ENCODE data around the gene FBLN5.

- TF ChIP-seq CTCF (conservative IDR thresholded peaks at IDR 0.05; ENCODE audit: low read depth, low read length) (no peak), SMC3 (IDR thresholded peaks at IDR 0.05; ENCODE audit: low read depth, low read length) (no peak), BHLHE40 (IDR thresholded peaks at IDR 0.05; ENCODE audit: low read depth, low read length) (no peak), POLR2A (IDR thresholded peaks at IDR 0.05; ENCODE audit: low read depth, low read length) (no peak)
These were observed 21.2 kb downstream of the FBLN5 start for GRCh38 chr14:91926131-91926890.

Measured in IMR-90 (cell line).